ENCODE data around the gene DALRD3.

- no peak for TF ChIP-seq EZH2 (IDR thresholded peaks at IDR 0.05; ENCODE audit: borderline replicate concordance, insufficient read depth, low read depth, low read length, poor library complexity, severe bottlenecking)
- TF ChIP-seq, protein P1, sequence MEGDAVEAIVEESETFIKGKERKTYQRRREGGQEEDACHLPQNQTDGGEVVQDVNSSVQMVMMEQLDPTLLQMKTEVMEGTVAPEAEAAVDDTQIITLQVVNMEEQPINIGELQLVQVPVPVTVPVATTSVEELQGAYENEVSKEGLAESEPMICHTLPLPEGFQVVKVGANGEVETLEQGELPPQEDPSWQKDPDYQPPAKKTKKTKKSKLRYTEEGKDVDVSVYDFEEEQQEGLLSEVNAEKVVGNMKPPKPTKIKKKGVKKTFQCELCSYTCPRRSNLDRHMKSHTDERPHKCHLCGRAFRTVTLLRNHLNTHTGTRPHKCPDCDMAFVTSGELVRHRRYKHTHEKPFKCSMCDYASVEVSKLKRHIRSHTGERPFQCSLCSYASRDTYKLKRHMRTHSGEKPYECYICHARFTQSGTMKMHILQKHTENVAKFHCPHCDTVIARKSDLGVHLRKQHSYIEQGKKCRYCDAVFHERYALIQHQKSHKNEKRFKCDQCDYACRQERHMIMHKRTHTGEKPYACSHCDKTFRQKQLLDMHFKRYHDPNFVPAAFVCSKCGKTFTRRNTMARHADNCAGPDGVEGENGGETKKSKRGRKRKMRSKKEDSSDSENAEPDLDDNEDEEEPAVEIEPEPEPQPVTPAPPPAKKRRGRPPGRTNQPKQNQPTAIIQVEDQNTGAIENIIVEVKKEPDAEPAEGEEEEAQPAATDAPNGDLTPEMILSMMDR (IDR thresholded peaks at IDR 0.05): no peak
Measured at GRCh38 chr3:49030321-49030720, 11.9 kb upstream of the DALRD3 start.
